HG03558 (cell line): Measurements from ENCODE around the gene STMND1.

ENCODE experiments used
- ATAC-seq: cut with Tn5 transposase; IDR thresholded peaks from one replicate; pipeline ENCODE4 v1.9.1; 2021; ENCODE audit warnings: moderate number of reproducible peaks; ENCODE audit not compliant: unreplicated experiment; ENCODE audit errors: extremely low read depth

STMND1 gene

GRCh38 chr6:17096652-17097051 is 5.2 kb upstream of the STMND1 start:
- no peak for ATAC-seq

DNA sequence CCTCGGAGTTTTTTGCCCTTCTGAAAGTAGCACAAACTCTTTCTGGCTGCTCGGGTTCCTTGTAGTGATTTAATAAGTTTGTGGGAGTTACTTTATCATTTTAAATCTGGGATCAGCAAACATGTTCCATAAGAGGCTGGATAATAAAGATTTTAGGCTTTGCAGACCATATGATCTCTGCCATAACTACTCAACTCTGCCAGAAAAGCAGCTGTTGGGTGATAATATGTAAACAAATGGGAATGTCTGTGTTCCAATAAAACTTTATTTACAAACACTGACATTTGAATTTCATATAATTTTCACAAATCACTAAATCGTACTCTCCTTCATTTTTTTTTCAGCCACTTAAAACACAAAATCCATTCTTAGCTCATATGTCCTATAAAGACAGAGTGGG is 3.9 kb upstream of the STMND1 start:
- no peak for ATAC-seq

DNA sequence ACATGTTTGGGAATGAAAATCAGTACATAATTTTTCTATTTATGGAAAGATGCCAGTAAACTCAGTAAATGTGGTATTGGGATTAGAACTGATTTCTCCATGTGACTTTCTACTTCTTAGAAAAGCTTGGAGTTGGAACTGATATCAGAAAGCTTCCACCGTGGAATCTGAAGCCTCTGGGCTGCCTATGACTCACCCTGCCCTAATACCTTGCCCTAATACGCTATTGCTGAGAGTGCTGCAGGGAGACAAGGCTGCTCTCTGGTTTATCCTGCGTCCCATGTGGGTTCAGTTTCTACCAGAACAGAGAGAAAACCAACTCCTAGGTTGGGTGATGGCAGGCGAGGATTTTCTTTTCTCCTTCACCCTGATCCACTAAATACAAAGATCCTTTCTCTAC is 3.3 kb upstream of the STMND1 start:
- no peak for ATAC-seq

DNA sequence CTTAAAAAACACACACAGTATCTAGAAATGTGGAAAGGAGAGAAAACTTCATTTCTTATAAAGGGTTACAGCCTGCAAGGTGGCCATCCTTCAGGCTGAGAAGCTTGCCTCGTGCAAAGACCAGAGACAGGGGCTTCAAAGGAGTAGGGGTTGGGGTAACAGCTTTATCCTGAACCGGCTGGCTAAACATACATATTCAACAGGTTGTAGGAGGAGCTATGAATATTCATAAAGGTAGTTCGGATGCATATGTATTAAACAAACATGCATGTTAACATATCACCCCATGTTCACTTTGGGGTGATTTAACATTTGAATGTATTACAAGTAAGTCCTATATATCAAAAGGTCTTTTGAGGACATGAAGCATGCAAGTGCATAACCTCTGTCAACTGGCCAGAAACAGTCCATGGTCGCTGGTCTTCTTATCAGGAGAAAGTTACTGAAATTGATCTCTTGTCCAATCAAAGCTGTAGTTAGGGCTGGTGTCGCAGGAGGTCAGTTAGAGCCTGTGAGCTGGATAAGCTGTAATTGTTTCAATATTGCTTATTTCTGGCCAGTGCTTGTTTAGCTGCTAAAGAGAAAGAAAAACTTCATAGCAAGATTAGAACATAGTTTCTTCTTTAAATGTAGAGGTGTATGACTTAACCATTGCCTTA is 2.3 kb upstream of the STMND1 start:
- no peak for ATAC-seq

DNA sequence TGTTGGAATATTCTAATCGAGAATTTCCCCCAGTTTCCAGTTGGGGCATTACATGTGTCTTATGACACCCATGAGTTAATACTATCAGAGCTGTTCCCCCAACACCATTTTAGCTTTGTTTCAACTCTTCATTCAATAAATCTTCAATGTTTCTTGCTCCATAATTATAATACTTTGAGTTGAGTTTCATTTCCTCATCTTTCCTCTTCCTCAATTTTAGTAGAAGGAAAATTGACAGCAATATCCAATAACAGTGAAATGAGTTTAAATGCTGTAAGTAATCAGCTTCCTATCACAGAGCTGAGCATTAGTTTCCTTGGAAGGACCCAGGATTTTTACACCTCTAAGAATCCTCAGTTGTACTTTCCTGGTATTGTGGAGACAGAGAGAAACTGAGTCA is 1.0 kb upstream of the STMND1 start:
- no peak for ATAC-seq

GRCh38 chr6:17102258-17102870 is 514 bp downstream of the STMND1 start:
- ATAC-seq = no peak

DNA sequence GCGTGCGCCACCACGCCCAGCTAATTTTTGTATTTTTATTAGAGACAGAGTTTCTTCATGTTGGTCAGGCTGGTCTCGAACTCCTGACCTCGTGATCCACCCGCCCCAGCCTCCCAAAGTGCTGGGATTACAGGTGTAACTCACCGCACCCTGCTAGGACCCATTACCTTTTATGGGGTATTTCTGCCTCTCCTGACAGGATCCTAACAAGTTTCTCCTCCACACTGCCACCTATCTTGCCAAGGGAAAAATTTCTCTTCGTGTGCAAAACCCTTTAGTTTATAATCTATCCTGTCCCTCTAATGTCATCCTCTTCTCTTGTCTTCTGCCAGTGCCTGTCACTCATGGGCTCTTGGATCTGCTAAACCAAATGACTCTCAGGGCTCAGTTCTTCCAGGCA is 1.9 kb downstream of the STMND1 start:
- no peak for ATAC-seq

- no peak for ATAC-seq
Observed at GRCh38 chr6:17107863-17108262, 6.0 kb downstream of the STMND1 start.

DNA sequence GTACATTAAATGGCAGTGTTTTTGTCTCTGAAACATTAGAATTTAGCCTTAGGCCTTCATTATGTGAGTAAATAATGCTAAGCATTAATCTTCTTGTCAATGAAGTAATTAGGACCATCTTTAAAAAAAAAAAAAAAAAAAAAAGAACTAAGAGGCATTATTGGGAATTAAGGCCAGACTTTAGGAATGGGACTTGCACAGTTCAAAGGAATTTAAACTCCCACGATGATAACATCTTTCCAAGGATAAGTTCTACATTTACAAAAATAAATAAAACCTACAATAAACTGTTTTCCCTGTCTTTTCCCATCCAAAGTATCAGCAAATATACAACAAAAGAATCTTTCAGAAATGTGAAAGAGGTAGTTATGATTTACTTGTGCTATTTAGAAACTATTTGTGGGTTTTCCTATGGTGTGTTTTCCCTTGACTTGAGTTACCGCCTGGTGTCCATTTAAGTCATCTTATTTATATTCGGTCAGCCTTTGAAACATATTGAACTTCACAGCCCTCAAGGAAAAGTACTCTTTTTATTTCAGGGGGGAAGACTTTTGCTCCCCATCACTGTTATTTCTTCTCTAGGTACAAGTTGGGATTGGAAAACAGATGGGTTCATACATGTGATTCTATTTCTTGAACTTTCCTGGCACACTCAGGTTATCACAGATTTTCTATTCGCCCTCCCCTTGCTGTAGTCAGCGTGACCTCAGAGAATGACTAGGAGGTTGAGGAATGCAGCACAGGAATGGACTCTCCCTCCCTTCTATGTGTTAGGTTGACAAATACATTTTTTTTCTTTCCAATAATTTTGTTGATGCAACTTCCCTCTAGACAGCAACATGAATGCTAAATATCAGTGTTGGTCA is 13.6 kb downstream of the STMND1 start:
- no peak for ATAC-seq

- no peak for ATAC-seq
Observed at GRCh38 chr6:17116117-17116440, 14.2 kb downstream of the STMND1 start.

DNA sequence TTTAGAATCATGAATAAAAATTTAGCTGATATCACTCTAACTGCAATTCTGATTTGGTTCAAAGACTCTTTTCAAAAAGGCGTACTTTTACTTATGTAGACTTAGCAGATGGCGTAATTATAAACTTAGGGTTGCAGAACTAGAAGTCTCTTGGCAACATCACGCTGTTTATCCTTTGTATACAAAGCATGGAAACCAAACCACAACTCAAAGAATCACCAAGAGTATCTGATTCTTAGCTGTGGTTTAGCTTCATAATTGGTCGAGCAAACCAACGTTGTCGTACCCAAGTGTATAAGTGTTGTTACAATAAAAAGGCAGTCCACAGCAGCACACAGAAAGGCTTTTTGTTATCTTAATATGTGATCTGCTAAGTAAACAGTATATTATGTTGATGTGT is 18.2 kb downstream of the STMND1 start:
- no peak for ATAC-seq

GRCh38 chr6:17125407-17125806 is 23.6 kb downstream of the STMND1 start:
- no peak for ATAC-seq

- no peak for ATAC-seq
Observed at GRCh38 chr6:17130786-17131185, 28.9 kb downstream of the STMND1 start.

DNA sequence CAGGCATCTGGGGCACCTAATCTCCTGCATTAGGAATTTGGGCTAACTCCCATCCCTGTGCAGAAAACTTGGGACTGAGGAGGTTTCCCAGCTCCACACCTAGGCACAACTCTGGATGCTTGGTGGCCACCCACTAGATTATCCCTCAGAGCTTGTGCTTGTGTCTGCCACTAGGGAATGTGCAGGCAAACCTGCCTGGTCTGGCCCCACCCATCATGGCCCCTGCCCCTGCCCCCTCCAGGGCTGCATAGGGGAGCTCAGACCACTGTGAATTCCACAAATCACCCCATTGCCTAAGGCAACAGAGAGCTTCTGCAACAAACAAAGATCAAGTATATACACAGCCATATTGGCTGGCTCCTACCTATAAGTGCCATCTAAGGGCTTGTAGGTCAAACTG is 31.1 kb downstream of the STMND1 start:
- no peak for ATAC-seq

- ATAC-seq = no peak
Observed at GRCh38 chr6:17138033-17138432, 36.2 kb downstream of the STMND1 start.

- ATAC-seq = no peak
Observed at GRCh38 chr6:17144016-17144415, 42.2 kb downstream of the STMND1 start.

DNA sequence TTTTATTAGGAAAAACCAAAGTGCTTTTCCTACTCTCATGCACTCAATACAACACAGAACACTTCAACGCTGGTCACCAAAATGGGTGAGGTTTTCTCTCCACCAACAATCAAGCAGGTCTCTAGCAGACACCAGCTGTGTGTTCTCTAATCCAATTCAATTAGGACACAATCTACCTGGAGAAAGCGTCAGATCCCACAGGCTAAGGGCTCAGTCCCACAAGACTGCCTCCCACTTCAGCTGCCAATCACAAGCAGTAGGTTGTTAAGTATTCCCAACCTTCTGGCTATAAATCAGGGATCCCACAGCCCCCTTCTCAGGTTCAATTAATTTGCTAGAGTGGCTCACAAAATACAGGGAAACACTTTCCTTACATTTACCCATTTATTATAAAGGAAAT is 47.7 kb downstream of the STMND1 start:
- ATAC-seq = no peak

DNA sequence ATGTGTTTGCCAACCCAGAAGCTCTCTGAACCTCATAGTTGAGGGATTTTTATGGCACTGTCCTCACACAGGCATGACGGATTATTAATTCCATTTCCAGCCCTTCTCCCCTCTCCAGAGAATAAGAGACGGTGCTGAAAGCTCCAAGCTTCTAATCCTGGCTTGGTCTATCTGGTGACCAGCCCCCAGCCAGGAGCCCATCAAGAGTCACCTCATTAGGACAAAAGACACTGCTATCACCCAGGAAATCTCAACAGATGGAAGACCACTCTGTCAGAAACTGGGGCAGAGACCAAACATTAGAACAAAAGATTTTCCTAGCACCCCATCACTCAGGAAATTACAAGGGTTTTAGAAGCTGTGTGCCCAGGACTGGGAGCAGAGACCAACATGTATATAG is 48.2 kb downstream of the STMND1 start:
- no peak for ATAC-seq

- ATAC-seq = no peak
Observed at GRCh38 chr6:17151888-17152287, 50.0 kb downstream of the STMND1 start.

- no peak for ATAC-seq
Observed at GRCh38 chr6:17152703-17153102, 50.9 kb downstream of the STMND1 start.

DNA sequence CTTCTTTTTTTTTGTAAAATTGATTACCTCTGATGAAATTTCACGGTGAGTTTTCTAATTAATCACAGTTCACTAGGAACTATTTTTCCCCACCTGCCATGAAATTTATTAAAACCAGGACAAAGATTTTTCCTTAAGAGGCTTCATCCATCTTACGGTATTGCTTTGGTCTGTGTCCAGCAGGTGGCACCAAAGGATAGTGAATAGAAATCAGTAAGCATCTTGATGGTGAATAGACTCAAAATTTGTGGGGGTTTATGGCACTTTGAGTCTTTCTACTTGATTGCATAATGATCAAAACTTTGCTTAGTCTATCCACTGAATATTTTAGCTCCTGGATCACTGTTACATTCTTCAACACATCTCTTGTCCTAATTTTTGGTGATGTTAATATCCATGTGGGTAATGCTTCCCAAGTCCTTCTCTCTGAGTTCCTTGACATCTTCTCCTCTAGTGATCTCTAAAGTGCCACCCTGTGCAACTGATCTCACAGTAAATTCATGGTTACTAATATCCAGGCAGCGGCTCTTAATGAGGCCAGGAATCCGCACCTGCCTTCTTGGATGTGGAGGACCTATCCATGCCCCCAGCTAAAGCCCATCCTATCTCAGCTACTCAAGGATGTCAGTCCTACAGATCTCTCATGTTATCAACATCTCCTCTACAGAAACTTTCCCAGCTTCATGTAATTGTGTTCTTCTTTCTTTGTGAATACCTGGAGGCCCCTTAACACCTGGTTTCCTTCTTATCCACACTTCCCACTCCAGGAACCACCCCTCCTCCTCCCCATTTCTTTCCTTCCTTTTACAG is 54.5 kb downstream of the STMND1 start:
- no peak for ATAC-seq
